ENCODE data around the gene PCYT1A. TPM values are rescaled to one million over a fixed set of nuclear protein-coding genes. Genes with fewer than 3 reads are reported as not detected.
"Not testable (repeated sequence)": the region's sequence is repeated elsewhere in the genome, so short reads cannot be mapped to it uniquely, and the experiment has no call there.

Gene PCYT1A
- total RNA-seq, 2 experiments from 2014 or later: 58.4 to 64.2 TPM

- no peaks in the 10 kb centered on the region for H3K36me3 Mint-ChIP-seq
- no peak for DNase-seq
- H3K27ac Mint-ChIP-seq: no peak overlapping the region
- no peak for ATAC-seq (ENCODE audit: low read depth)
- H3K27me3 Mint-ChIP-seq: peaks cover 1% of the 10 kb centered on the region
- H3K4me3 Mint-ChIP-seq: no peak overlapping the region
- H3K4me1 Mint-ChIP-seq: peaks cover 12% of the 10 kb centered on the region
- POLR2A ChIA-PET: interaction anchor here (1.1 to 1.5 kb wide), 2 partner anchors 122 to 134 kb away, joined by 3 to 4 read pairs; no protein-coding TSS in a partner anchor
- H3K9me3 Mint-ChIP-seq: no peaks in the 10 kb centered on the region
Measured at GRCh38 chr3:196197524-196197923, 90.0 kb downstream of the PCYT1A start.

- peaks cover 21% of the 10 kb centered on the region for H3K4me1 Mint-ChIP-seq
- POLR2A ChIA-PET: interaction anchor here (0.7 to 1.5 kb wide), 4 partner anchors 14 to 120 kb away, joined by 3 to 4 read pairs (median 4); no protein-coding TSS in a partner anchor
- peak overlapping the region; percentile 51 for H3K27ac Mint-ChIP-seq
- no peak for DNase-seq
- no peak overlapping the region for H3K4me3 Mint-ChIP-seq
- no peaks in the 10 kb centered on the region for H3K9me3 Mint-ChIP-seq
- no peaks in the 10 kb centered on the region for H3K27me3 Mint-ChIP-seq
- H3K36me3 Mint-ChIP-seq: no peaks in the 10 kb centered on the region
- no peak for ATAC-seq (ENCODE audit: low read depth)
Measured at GRCh38 chr3:196195664-196196265, 91.8 kb downstream of the PCYT1A start.

DNA sequence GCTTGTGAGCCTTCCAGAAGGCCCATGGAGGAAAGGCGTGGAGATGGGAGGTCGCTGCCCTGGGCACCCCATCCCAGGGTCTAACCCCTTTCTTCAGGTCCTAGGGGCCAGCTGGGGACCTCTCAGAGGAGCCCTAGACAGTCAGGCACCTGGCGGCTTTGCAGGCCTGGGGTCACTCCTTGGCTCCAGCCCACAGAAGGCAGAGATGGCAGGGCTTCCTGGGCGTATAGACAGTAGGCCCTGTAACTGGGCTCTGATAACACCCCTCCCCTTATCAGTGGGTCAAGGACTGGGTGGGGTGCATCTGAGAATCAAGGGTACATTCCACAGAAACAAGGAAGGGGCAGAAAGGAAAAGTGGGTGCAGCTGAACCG is 93.0 kb downstream of the PCYT1A start:
- H3K4me3 Mint-ChIP-seq: no peak overlapping the region
- peaks cover 21% of the 10 kb centered on the region for H3K4me1 Mint-ChIP-seq
- no peaks in the 10 kb centered on the region for H3K9me3 Mint-ChIP-seq
- ATAC-seq (ENCODE audit: low read depth): no peak
- H3K36me3 Mint-ChIP-seq: no peaks in the 10 kb centered on the region
- POLR2A ChIA-PET: interaction anchor here (0.8 kb wide), 1 partner anchor 15 kb away, joined by 3 read pairs; no protein-coding TSS in a partner anchor
- no peak for DNase-seq
- no peak overlapping the region for H3K27ac Mint-ChIP-seq
- H3K27me3 Mint-ChIP-seq: no peaks in the 10 kb centered on the region

GRCh38 chr3:196193736-196194541 is 93.6 kb downstream of the PCYT1A start:
- no peak for ATAC-seq (ENCODE audit: low read depth)
- no peaks in the 10 kb centered on the region for H3K9me3 Mint-ChIP-seq
- POLR2A ChIA-PET: interaction anchor here (0.8 kb wide), 1 partner anchor 14 kb away, joined by 3 read pairs; no protein-coding TSS in a partner anchor
- DNase-seq: no peak
- no peaks in the 10 kb centered on the region for H3K27me3 Mint-ChIP-seq
- H3K4me1 Mint-ChIP-seq: peaks cover 21% of the 10 kb centered on the region
- H3K27ac Mint-ChIP-seq: peak overlapping the region; percentile 93
- H3K4me3 Mint-ChIP-seq: no peak overlapping the region
- no peaks in the 10 kb centered on the region for H3K36me3 Mint-ChIP-seq

DNA sequence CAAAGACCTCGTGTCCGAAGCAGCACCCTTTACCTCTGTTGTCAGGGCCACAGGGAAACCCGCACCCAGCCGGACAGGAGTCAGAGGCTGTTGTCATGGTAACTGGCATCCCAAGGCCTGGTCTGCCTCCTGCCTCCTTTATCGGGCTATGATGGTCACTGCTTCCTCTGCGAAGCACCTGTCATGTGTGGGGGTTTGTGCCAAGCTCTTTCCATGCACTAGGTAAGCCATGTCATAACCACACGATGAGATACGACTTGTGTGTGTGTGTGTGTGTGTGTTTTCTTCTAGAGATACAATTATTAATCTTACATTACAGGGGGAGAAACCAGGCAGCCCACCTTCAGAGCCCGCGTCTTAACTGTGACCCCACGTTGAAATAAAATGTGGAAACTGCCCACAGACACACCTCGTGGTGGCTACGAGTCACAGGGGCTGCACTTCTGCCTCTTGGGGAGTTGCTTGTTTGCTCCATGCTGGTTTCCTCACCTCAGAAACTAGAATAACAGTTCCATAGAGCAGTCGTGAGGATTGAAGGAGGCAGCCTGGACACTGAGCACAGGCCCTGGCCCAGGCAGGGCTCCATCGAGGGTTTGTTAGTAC is 94.3 kb downstream of the PCYT1A start:
- no peak for ATAC-seq (ENCODE audit: low read depth)
- no peak overlapping the region for H3K4me3 Mint-ChIP-seq
- H3K36me3 Mint-ChIP-seq: no peaks in the 10 kb centered on the region
- H3K4me1 Mint-ChIP-seq: peaks cover 21% of the 10 kb centered on the region
- H3K9me3 Mint-ChIP-seq: no peaks in the 10 kb centered on the region
- no peaks in the 10 kb centered on the region for H3K27me3 Mint-ChIP-seq
- POLR2A ChIA-PET: interaction anchor here (2.2 kb wide), 1 partner anchor 14 kb away, joined by 24 read pairs; no protein-coding TSS in a partner anchor
- no peak for DNase-seq
- peak overlapping the region; percentile 93 for H3K27ac Mint-ChIP-seq

GRCh38 chr3:196192524-196193051 is 94.9 kb downstream of the PCYT1A start:
- Mint-ChIP-seq H3K4me1 (peaks cover 21% of the 10 kb centered on the region), H3K36me3 (no peaks in the 10 kb centered on the region), H3K27ac (peak overlapping the region; percentile 93), H3K9me3 (no peaks in the 10 kb centered on the region), H3K27me3 (no peaks in the 10 kb centered on the region), H3K4me3 (peak overlapping the region; percentile 35)
- POLR2A ChIA-PET: interaction anchor here (2.2 kb wide), 1 partner anchor 13 kb away, joined by 24 read pairs; no protein-coding TSS in a partner anchor
- peak; percentile 13 for ATAC-seq (ENCODE audit: low read depth)
- DNase-seq: no peak

- peak; percentile 34 for ATAC-seq (ENCODE audit: low read depth)
- POLR2A ChIA-PET: interaction anchor here (0.7 to 2.2 kb wide), 4 partner anchors 11 to 119 kb away, joined by 3 to 24 read pairs (median 4); no protein-coding TSS in a partner anchor
- Mint-ChIP-seq H3K36me3 (no peaks in the 10 kb centered on the region), H3K27ac (peak overlapping the region; percentile 93), H3K9me3 (no peaks in the 10 kb centered on the region), H3K27me3 (no peaks in the 10 kb centered on the region), H3K4me1 (peaks cover 23% of the 10 kb centered on the region), H3K4me3 (peak overlapping the region; percentile 35)
- DNase-seq: peak; percentile 63
Measured at GRCh38 chr3:196192036-196192523, 95.4 kb downstream of the PCYT1A start.

GRCh38 chr3:196189566-196190347 is 97.8 kb downstream of the PCYT1A start:
- Mint-ChIP-seq H3K9me3 (no peaks in the 10 kb centered on the region), H3K27me3 (no peaks in the 10 kb centered on the region), H3K27ac (no peak overlapping the region), H3K36me3 (no peaks in the 10 kb centered on the region), H3K4me1 (peaks cover 30% of the 10 kb centered on the region), H3K4me3 (no peak overlapping the region)
- POLR2A ChIA-PET: no interaction called here
- DNase-seq (no peak), ATAC-seq (ENCODE audit: low read depth) (no peak)

- DNase-seq (peak; percentile 40), ATAC-seq (ENCODE audit: low read depth) (no peak)
- no peaks in the 10 kb centered on the region for H3K27me3 Mint-ChIP-seq
- H3K9me3 Mint-ChIP-seq: no peaks in the 10 kb centered on the region
- POLR2A ChIA-PET: interaction anchor here (0.5 to 1.3 kb wide), 3 partner anchors 7 to 467 kb away, joined by 3 to 5 read pairs (median 5); no protein-coding TSS in a partner anchor
- peak overlapping the region; percentile 67 for H3K4me3 Mint-ChIP-seq
- no peaks in the 10 kb centered on the region for H3K36me3 Mint-ChIP-seq
- H3K4me1 Mint-ChIP-seq: peaks cover 32% of the 10 kb centered on the region
- peak overlapping the region; percentile 81 for H3K27ac Mint-ChIP-seq
Measured at GRCh38 chr3:196186651-196187573, 100.6 kb downstream of the PCYT1A start.

DNA sequence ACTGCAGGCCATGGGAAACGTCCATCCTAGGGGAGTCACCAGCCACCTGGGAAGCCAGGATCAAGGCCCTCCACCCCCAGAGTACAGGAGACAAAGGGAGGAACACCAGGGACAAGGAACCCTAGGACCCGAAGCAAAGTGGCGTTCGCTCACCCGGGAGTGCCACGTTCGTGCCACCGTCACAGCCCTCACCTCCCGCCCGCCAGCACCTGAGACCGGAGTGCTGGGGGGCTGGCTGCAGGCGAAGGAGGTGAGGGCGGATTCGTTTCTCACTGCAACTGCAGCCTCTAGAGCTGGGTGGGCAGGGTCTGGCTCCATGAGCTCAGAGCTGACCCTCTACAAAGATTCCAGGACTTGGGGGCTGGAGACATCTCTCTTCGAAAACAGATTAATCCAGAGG is 102.6 kb downstream of the PCYT1A start:
- no peak overlapping the region for H3K27ac Mint-ChIP-seq
- no peak for ATAC-seq (ENCODE audit: low read depth)
- no peaks in the 10 kb centered on the region for H3K9me3 Mint-ChIP-seq
- no peak overlapping the region for H3K4me3 Mint-ChIP-seq
- H3K4me1 Mint-ChIP-seq: peaks cover 46% of the 10 kb centered on the region
- no peaks in the 10 kb centered on the region for H3K27me3 Mint-ChIP-seq
- POLR2A ChIA-PET: no interaction called here
- H3K36me3 Mint-ChIP-seq: no peaks in the 10 kb centered on the region
- no peak for DNase-seq

DNA sequence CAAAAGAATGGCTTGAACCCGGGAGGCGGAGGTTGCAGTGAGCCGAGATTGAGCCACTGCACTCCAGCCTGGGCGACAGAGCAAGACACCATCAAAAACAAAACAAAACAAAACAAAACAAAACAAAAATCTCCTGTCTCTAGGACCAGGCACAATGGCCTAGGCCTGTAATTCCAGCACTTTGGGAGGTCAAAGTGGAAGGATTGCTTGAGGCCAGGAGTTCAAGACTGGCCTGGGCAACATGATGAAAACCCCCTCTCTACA is 103.4 kb downstream of the PCYT1A start:
- H3K36me3 Mint-ChIP-seq; POLR2A ChIA-PET; H3K9me3 Mint-ChIP-seq; H3K27me3 Mint-ChIP-seq; ATAC-seq (ENCODE audit: low read depth); DNase-seq; H3K4me3 Mint-ChIP-seq: not testable (repeated sequence)
- Mint-ChIP-seq H3K27ac (peak overlapping the region; percentile 98), H3K4me1 (peaks cover 54% of the 10 kb centered on the region)

GRCh38 chr3:196181127-196181546 is 106.4 kb downstream of the PCYT1A start:
- no peak for ATAC-seq (ENCODE audit: low read depth)
- no peak for DNase-seq
- Mint-ChIP-seq H3K27me3 (no peaks in the 10 kb centered on the region), H3K4me3 (peak overlapping the region; percentile 77), H3K27ac (peak overlapping the region; percentile 98), H3K9me3 (peaks cover 2% of the 10 kb centered on the region), H3K4me1 (peaks cover 49% of the 10 kb centered on the region), H3K36me3 (no peaks in the 10 kb centered on the region)
- POLR2A ChIA-PET: interaction anchor here (0.6 to 3.1 kb wide), 7 partner anchors 10 to 421 kb away, joined by 3 to 27 read pairs (median 3); partner anchors contain the start of gene TFRC

Measured in activated naive CD8-positive, alpha-beta T cell treated with anti-CD3 and anti-CD28 coated beads, Interleukin-2, amount 10 ng/mL, durations not matched to agents 7 days and 5 days (primary cell).